GM12878 (cell line): ENCODE data around the gene CCM2. TPM values are rescaled to one million over a fixed set of nuclear protein-coding genes. Genes with fewer than 3 reads are reported as not detected.

Experiments used
- ATAC-seq: fragments of 200-7000 bp; cut with Tn5 transposase; 3 replicates; pipeline ENCODE4 v1.9.1; 2020; ENCODE audit warnings: mild to moderate bottlenecking, moderate library complexity
- BruUV-seq: library from RNA; stranded (reverse); fragments of 400-500 nt; replicated peaks from 2 replicates; lab custom pipeline; 2021; lab: Mats Ljungman, UMichigan
- CTCF ChIA-PET: fragments of 300-600 bp; sonication (Branson Sonifier 250); formaldehyde crosslinking; extraction: SDS; loops from one replicate; lab custom pipeline; 2021; ENCODE audit warnings: inconsistent platforms; lab: Yijun Ruan, JAX
- POLR2A ChIA-PET: fragments of 350-600 bp; formaldehyde crosslinking; extraction: SDS; loops from one replicate; lab custom pipeline; 2021; ENCODE audit warnings: inconsistent platforms; lab: Charles Lee
- RAD21 ChIA-PET: fragments of 300-600 bp; sonication (Branson Sonifier 250); formaldehyde crosslinking; loops from one replicate; lab custom pipeline; 2023; ENCODE audit warnings: antibody characterized with exemption; ENCODE audit not compliant: unreplicated experiment; lab: Charles Lee
- SMC1A ChIA-PET: fragments of 300-600 bp; sonication (Branson Sonifier 250); formaldehyde crosslinking; loops from one replicate; lab custom pipeline; 2023; ENCODE audit not compliant: unreplicated experiment, uncharacterized antibody; lab: Charles Lee
- DNase-seq: peaks from one replicate; pipeline ENCODE4 v3.0.0-alpha.2; 2011; ENCODE audit warnings: low read depth, low spot score
- FAIRE-seq: peaks from 3 replicates; lab custom pipeline; 2011; peaks lifted over from hg19 to GRCh38; lab: Jason Lieb, UNC
- H2AFZ ChIP-seq: 2 replicates; pipeline ENCODE4 v1.6.0; 2011; ENCODE audit warnings: low read depth, low read length, control low read depth; ENCODE audit not compliant: control insufficient read depth
- H3K27ac ChIP-seq: 2 replicates; pipeline ENCODE4 v1.5.1; 2011; ENCODE audit warnings: control low read depth; ENCODE audit not compliant: control insufficient read depth, insufficient read depth
- H3K27me3 ChIP-seq, 2 experiments: replicated peaks in 1 of 2; 2 replicates each; pipeline versions ENCODE4 v1.6.0 to v1.6.1; 2011; ENCODE audit warnings: low read length in 1 of 2; ENCODE audit not compliant: control insufficient read depth in 2 of 2, insufficient read depth in 2 of 2
- H3K36me3 ChIP-seq, 2 experiments: 2 replicates each; pipeline ENCODE4 v1.5.1; 2011; ENCODE audit warnings: low read length in 1 of 2; ENCODE audit not compliant: control insufficient read depth in 2 of 2, insufficient read depth in 2 of 2
- H3K4me1 ChIP-seq: 2 replicates; pipeline ENCODE4 v1.6.1; 2011; ENCODE audit warnings: mild to moderate bottlenecking, low read length, moderate library complexity, mixed read lengths; ENCODE audit not compliant: control insufficient read depth, insufficient read depth
- H3K4me2 ChIP-seq: 2 replicates; pipeline ENCODE4 v1.6.0; 2011; ENCODE audit warnings: control low read depth; ENCODE audit not compliant: control insufficient read depth, insufficient read depth
- H3K4me3 ChIP-seq: fragments of 200-600 bp; sonication (generic); 2 replicates; pipeline ENCODE4 v1.5.1; 2016
- H3K79me2 ChIP-seq: 2 replicates; pipeline ENCODE4 v1.6.0; 2011; ENCODE audit warnings: low read length; ENCODE audit not compliant: control insufficient read depth, insufficient read depth
- H3K9ac ChIP-seq: 2 replicates; pipeline ENCODE4 v1.8.0; 2011; ENCODE audit warnings: low read length, control low read depth, mixed read lengths; ENCODE audit not compliant: control insufficient read depth, insufficient read depth
- H3K9me3 ChIP-seq: replicated peaks from 3 replicates; pipeline ENCODE4 v1.5.1; 2011; ENCODE audit warnings: mild to moderate bottlenecking, low read length; ENCODE audit not compliant: control insufficient read depth, insufficient read depth
- H4K20me1 ChIP-seq: 2 replicates; pipeline ENCODE4 v1.6.0; 2011; ENCODE audit not compliant: control insufficient read depth, insufficient read depth
- BCL11A ChIP-seq: IDR thresholded peaks from 2 replicates; pipeline ENCODE4 v1.6.1; 2011; ENCODE audit warnings: low read depth, low read length
- BRCA1 ChIP-seq: IDR thresholded peaks from 2 replicates; pipeline ENCODE4 v1.6.1; 2011; ENCODE audit warnings: low read depth, low read length, improper control_type of control experiment
- EGR1 ChIP-seq, 2 experiments: IDR thresholded peaks; 1 replicate in 1 of 2; 2 replicates in 1 of 2; pipeline ENCODE4 v1.6.1; 2011 to 2012; ENCODE audit warnings: low read depth in 2 of 2, low read length in 2 of 2, borderline replicate concordance in 1 of 2, mild to moderate bottlenecking in 1 of 2, moderate library complexity in 1 of 2
- ETV6 ChIP-seq, 2 experiments: fragments of 450-650 bp in 1 of 2; IDR thresholded peaks in 1 of 2; conservative IDR thresholded peaks in 1 of 2; 2 replicates each; pipeline ENCODE4 v1.6.1; 2014; ENCODE audit warnings: antibody characterized with exemption in 1 of 2, borderline replicate concordance in 1 of 2, low read depth in 1 of 2, mild to moderate bottlenecking in 1 of 2, moderate library complexity in 1 of 2
- FOXM1 ChIP-seq: IDR thresholded peaks from 2 replicates; pipeline ENCODE4 v1.6.1; 2012; ENCODE audit warnings: low read depth, mild to moderate bottlenecking, inconsistent platforms, low read length, moderate library complexity
- HDGF ChIP-seq: fragments of 450-650 bp; IDR thresholded peaks from 2 replicates; pipeline ENCODE4 v1.6.1; 2016; ENCODE audit warnings: antibody characterized with exemption
- IKZF2 ChIP-seq, 2 experiments: fragments of 450-650 bp; IDR thresholded peaks; 2 replicates each; pipeline ENCODE4 v1.6.1; 2017; ENCODE audit warnings: mild to moderate bottlenecking in 2 of 2, moderate library complexity in 2 of 2
- MEF2A ChIP-seq: IDR thresholded peaks from 2 replicates; pipeline ENCODE4 v1.6.1; 2011; ENCODE audit warnings: low read depth, mild to moderate bottlenecking, low read length, moderate library complexity; ENCODE audit not compliant: insufficient read depth
- MTA2 ChIP-seq: fragments of 450-650 bp; IDR thresholded peaks from 2 replicates; pipeline ENCODE4 v1.6.1; 2016; ENCODE audit warnings: low read depth, mild to moderate bottlenecking, moderate library complexity
- NR2C2 ChIP-seq: IDR thresholded peaks from 2 replicates; pipeline ENCODE4 v1.6.1; 2011; ENCODE audit warnings: borderline replicate concordance, low read depth; ENCODE audit not compliant: control insufficient read depth, insufficient read length
- POLR2AphosphoS5 ChIP-seq: IDR thresholded peaks from 2 replicates; pipeline ENCODE4 v1.6.1; 2011; ENCODE audit warnings: mild to moderate bottlenecking, low read length, inconsistent platforms
- RUNX3 ChIP-seq: IDR thresholded peaks from 2 replicates; pipeline ENCODE4 v1.6.1; 2012; ENCODE audit warnings: low read length, inconsistent platforms
- SREBF1 ChIP-seq: IDR thresholded peaks from 2 replicates; pipeline ENCODE4 v1.6.1; 2012; ENCODE audit warnings: mild to moderate bottlenecking, low read length
- SRF ChIP-seq, 2 experiments: IDR thresholded peaks; 2 replicates each; pipeline ENCODE4 v1.6.1; 2011; ENCODE audit warnings: low read depth in 2 of 2, low read length in 2 of 2, mild to moderate bottlenecking in 1 of 2, moderate library complexity in 1 of 2
- STAT1 ChIP-seq: fragments of 450-650 bp; conservative IDR thresholded peaks from 2 replicates; pipeline ENCODE4 v1.6.1; 2014; ENCODE audit warnings: antibody characterized with exemption, mild to moderate bottlenecking
- TCF12 ChIP-seq: IDR thresholded peaks from 2 replicates; pipeline ENCODE4 v1.6.1; 2011; ENCODE audit warnings: low read depth, mild to moderate bottlenecking, low read length
- YY1 ChIP-seq: IDR thresholded peaks from 2 replicates; pipeline ENCODE4 v1.6.1; 2011; ENCODE audit warnings: low read depth, mild to moderate bottlenecking, low read length
- ZNF384 ChIP-seq: IDR thresholded peaks from 2 replicates; pipeline ENCODE4 v1.6.1; 2012; ENCODE audit warnings: low read depth, mild to moderate bottlenecking, low read length, improper control_type of control experiment, borderline replicate concordance
- WGBS: methylation state at CpG from one replicate; pipeline ENCODE4 v1.1.6; 2016; ENCODE audit warnings: low lambda C conversion rate; ENCODE audit not compliant: insufficient replicate concordance, insufficient coverage; ENCODE audit errors: missing lambda C conversion rate; 5-methylcytosine and 5-hydroxymethylcytosine counted together
- in situ Hi-C: fragments of 300-500 bp; cut with MboI; formaldehyde crosslinking; loops from 9 replicates; pipeline ENCODE4 v1.14.3; 2018; ENCODE audit warnings: mixed read lengths
- intact Hi-C: fragments of 100-400 bp; cut with micrococcal nuclease; formaldehyde crosslinking; loops from one replicate; pipeline ENCODE4 v1.14.2; 2022; ENCODE audit not compliant: unreplicated experiment
- polyA plus RNA-seq, 11 experiments: library from polyadenylated mRNA; depleted of rRNA in 4 of 11; unstranded in 6 of 11; stranded (reverse) in 5 of 11; fragments of >200 nt; fragmentation: Nextera tagmentation in 4 of 11; fragmentation: Illumina TruSeq in 1 of 11; extraction: Ambion mirVana in 4 of 11; extraction: Trizol in 1 of 11; gene quantifications; 1 replicate in 1 of 11; 2 replicates in 10 of 11; pipeline versions ENCODE4 v1.2.1 to v1.2.3, GENCODE V29; 2011 to 2016; ENCODE audit warnings: inconsistent platforms in 2 of 11, missing spikeins in 2 of 11, low read depth in 1 of 11
- total RNA-seq, 4 experiments: library from RNA; depleted of rRNA in 3 of 4; stranded (reverse); fragments of >200 nt in 3 of 4; fragmentation: Illumina TruSeq in 1 of 4; extraction: Trizol in 1 of 4; gene quantifications; 2 replicates each; pipeline versions ENCODE4 v1.2.1 to v1.2.3, GENCODE V29; 2013 to 2021
- TF ChIP-seq, protein P1 (sequence below): IDR thresholded peaks from 2 replicates; pipeline ENCODE4 v1.6.1; 2011; ENCODE audit warnings: borderline replicate concordance, low read depth, mild to moderate bottlenecking, moderate library complexity, low read length; ENCODE audit not compliant: insufficient read depth, poor library complexity, severe bottlenecking
- TF ChIP-seq, protein P2 (sequence below): fragments of 450-650 bp; IDR thresholded peaks from 2 replicates; pipeline ENCODE4 v1.6.1; 2018; ENCODE audit warnings: mild to moderate bottlenecking, low read depth, moderate library complexity; ENCODE audit not compliant: partially characterized antibody

CCM2 gene
- total and polyA plus RNA-seq, 10 of the 15 experiments (the other 5 are each of a cell fraction or from before 2014, with no cell fraction given): 1.00 to 82.3 (median 48.7) TPM

DNA sequence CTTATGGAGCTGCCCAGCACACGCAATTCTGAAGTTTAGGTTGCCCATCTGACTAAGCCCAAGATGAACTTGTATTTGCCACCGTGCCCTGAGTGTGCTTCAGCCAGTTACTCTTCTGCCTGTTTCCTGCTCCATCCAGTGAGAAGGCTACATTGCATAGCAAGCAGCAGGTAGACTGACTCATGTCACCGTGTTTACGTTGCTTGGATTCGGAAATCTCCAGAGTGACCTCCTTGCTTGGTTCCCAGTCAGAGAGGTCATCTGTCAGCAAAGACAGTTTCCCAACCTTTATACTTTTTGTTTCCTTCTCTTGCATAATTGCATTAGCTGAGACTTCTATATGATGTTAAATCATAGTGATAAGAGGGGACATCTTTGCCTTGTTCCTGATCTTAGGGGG, 57.9 kb downstream of the CCM2 start:
- no peak for DNase-seq
- Histone ChIP-seq H3K79me2 (peaks cover 19% of the 10 kb centered on the region), H3K27ac (no peak overlapping the region), H3K36me3 (peaks cover 0 to 7% of the 10 kb centered on the region in 2 experiments; a peak in 2 of 4 replicates), H3K9me3 (no peaks in the 10 kb centered on the region), H4K20me1 (peaks cover 4% of the 10 kb centered on the region; the same call in 1 of the 2 replicates), H2AFZ (no peak overlapping the region), H3K4me3 (no peak overlapping the region), H3K4me2 (no peak overlapping the region), H3K27me3 (no peaks in the 10 kb centered on the region), H3K4me1 (0 out of 2 replicates have a peak, but pooled peaks cover 8% of the 10 kb centered on the region), H3K9ac (no peak overlapping the region)
- BruUV-seq: no TSS peak
- ATAC-seq: no peak
- intact Hi-C loops: no loop called here
- ChIA-PET CTCF (no interaction called here), POLR2A (no interaction called here), RAD21 (no interaction called here), SMC1A (no interaction called here)
- in situ Hi-C loops: no loop called here
- TF ChIP-seq, protein P1, sequence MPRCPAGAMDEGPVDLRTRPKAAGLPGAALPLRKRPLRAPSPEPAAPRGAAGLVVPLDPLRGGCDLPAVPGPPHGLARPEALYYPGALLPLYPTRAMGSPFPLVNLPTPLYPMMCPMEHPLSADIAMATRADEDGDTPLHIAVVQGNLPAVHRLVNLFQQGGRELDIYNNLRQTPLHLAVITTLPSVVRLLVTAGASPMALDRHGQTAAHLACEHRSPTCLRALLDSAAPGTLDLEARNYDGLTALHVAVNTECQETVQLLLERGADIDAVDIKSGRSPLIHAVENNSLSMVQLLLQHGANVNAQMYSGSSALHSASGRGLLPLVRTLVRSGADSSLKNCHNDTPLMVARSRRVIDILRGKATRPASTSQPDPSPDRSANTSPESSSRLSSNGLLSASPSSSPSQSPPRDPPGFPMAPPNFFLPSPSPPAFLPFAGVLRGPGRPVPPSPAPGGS: no peak
- no peak for TF ChIP-seq MTA2
- TF ChIP-seq, protein P2, sequence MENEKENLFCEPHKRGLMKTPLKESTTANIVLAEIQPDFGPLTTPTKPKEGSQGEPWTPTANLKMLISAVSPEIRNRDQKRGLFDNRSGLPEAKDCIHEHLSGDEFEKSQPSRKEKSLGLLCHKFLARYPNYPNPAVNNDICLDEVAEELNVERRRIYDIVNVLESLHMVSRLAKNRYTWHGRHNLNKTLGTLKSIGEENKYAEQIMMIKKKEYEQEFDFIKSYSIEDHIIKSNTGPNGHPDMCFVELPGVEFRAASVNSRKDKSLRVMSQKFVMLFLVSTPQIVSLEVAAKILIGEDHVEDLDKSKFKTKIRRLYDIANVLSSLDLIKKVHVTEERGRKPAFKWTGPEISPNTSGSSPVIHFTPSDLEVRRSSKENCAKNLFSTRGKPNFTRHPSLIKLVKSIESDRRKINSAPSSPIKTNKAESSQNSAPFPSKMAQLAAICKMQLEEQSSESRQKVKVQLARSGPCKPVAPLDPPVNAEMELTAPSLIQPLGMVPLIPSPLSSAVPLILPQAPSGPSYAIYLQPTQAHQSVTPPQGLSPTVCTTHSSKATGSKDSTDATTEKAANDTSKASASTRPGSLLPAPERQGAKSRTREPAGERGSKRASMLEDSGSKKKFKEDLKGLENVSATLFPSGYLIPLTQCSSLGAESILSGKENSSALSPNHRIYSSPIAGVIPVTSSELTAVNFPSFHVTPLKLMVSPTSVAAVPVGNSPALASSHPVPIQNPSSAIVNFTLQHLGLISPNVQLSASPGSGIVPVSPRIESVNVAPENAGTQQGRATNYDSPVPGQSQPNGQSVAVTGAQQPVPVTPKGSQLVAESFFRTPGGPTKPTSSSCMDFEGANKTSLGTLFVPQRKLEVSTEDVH: no peak
- no peak for TF ChIP-seq RUNX3
- no peak for TF ChIP-seq STAT1
- no peak for TF ChIP-seq SREBF1
- no peak for TF ChIP-seq SRF (IDR thresholded peaks at IDR 0.05; ENCODE audit: low read depth in 2 of 2, low read length in 2 of 2)
- no peak for TF ChIP-seq ETV6 (conservative IDR thresholded peaks at IDR 0.05 in 1 of 2, IDR thresholded peaks at IDR 0.05 in 1 of 2; ENCODE audit: borderline replicate concordance in 1 of 2, low read depth in 1 of 2)
- TF ChIP-seq POLR2AphosphoS5: no peak
- no peak for TF ChIP-seq BRCA1
- no peak for TF ChIP-seq YY1
- TF ChIP-seq MEF2A: no peak
- no peak for TF ChIP-seq HDGF
- no peak for TF ChIP-seq BCL11A
- no peak for TF ChIP-seq FOXM1
- no peak for TF ChIP-seq NR2C2
- TF ChIP-seq ZNF384: no peak
- TF ChIP-seq EGR1 (IDR thresholded peaks at IDR 0.05; ENCODE audit: borderline replicate concordance in 1 of 2, low read depth in 2 of 2, low read length in 2 of 2): no peak
- no peak for TF ChIP-seq TCF12
- TF ChIP-seq IKZF2 (IDR thresholded peaks at IDR 0.05): no peak
- FAIRE-seq: no peak
- WGBS: 97% methylated on average over 5 of the region's 5 CpGs
